Dermis lymphatic vessel endothelial cell (primary cell): ENCODE data around the gene TSR2. TPM values are rescaled to one million over a fixed set of nuclear protein-coding genes. Genes with fewer than 3 reads are reported as not detected.

Source experiments
- total RNA-seq: library from RNA; depleted of rRNA; stranded (reverse); fragments of >200 nt; gene quantifications from 2 replicates; pipeline ENCODE4 v1.2.1, GENCODE V29; 2014

TSR2 gene, protein sequence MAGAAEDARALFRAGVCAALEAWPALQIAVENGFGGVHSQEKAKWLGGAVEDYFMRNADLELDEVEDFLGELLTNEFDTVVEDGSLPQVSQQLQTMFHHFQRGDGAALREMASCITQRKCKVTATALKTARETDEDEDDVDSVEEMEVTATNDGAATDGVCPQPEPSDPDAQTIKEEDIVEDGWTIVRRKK
- total RNA-seq: 16.5 and 16.8 TPM in 2 replicates

DNA sequence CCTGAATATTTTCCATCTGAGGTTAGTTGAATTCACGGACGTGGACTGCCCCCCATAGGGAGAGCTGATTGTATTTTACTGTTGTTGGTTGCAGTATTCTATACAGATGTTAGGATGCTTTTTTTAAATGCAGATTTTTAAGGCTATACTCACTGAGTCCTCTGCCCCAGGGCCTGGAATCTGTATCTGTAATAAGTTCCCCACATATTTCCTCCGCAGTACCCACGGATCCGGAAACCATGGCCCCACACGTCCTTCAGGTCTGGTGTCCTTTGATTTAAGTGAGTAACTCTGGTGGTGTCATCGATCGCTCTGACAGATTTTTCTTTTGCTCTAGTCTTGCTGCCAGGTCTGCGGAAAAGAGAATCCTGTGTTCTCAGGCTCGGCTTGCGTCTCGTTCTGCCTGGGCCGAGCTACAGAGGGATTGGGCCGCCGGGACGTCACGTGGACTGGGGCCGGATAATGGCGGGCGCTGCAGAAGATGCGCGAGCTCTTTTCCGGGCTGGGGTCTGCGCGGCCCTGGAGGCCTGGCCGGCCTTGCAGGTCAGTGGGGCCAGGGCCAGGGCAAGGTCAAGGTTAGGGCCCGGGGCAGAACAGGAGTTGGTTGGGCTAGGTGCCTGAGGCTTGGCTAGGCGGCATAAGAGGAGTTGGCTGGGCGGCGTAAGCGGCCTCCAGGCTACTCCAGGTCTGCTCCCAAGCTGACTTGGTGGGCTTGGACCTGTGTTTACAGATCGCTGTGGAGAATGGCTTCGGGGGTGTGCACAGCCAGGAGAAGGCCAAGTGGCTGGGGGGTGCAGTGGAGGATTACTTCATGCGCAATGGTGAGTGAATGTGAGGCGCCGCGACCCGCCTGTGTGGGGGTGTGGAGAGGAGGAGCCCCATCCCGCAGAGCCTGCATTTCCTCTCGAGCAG lies at the start of gene TSR2:
Gene TSR2, plus strand, starts transcription at position 445 of the 912 bp plus-strand sequence. Its CDS starts 18 bp downstream, at position 463.

Other genes starting within 250 kb of the TSR2 start
- 0.22 and 0.26 TPM in 2 replicates for gene WNK3, start 82.4 kb upstream of the TSR2 start, total RNA-seq
- gene FGD1, start 55.8 kb downstream of the TSR2 start, total RNA-seq: 0.65 and 0.95 TPM in 2 replicates
- 22.0 and 36.4 TPM in 2 replicates for gene GNL3L, start 89.8 kb downstream of the TSR2 start, total RNA-seq